OCI-LY1 (cell line): Measurements from ENCODE around the gene CDK5RAP2.

Experiments used
- CTCF ChIP-seq: fragments of 200-600 bp; sonication (generic), shearing (Covaris generic); IDR thresholded peaks from 2 replicates; pipeline ENCODE4 v1.5.1; 2017; ENCODE audit warnings: mild to moderate bottlenecking, antibody characterized with exemption, low read length, moderate library complexity, mixed read lengths
- EZH2 ChIP-seq: fragments of 200-600 bp; sonication (generic), shearing (Covaris generic); IDR thresholded peaks from 2 replicates; pipeline ENCODE4 v1.8.0; 2017; ENCODE audit warnings: borderline replicate concordance, mixed run types, mild to moderate bottlenecking, antibody characterized with exemption, low read length, moderate library complexity, mixed read lengths

- TF ChIP-seq CTCF (no peak), EZH2 (no peak)
Observed at GRCh38 chr9:120368799-120369198, 211.2 kb downstream of the CDK5RAP2 start.
